ENCODE measurements around the gene DIP2C.
"Not testable (repeated sequence)": the region's sequence is repeated elsewhere in the genome, so short reads cannot be mapped to it uniquely, and the experiment has no call there.

Gene DIP2C

GRCh38 chr10:456486-456885 lies 233.0 kb downstream of the DIP2C start:
- Histone ChIP-seq H3K9ac (ENCODE audit: low read length) (no peak overlapping the region), H3K4me3 (ENCODE audit: low read length) (no peak overlapping the region), H3K9me3 (ENCODE audit: control insufficient read depth, low read length) (no peaks in the 10 kb centered on the region), H3K4me1 (ENCODE audit: control insufficient read depth, insufficient read depth, low read length) (peaks cover 12% of the 10 kb centered on the region), H3K27me3 (replicated peaks; ENCODE audit: control insufficient read depth, insufficient read depth, low read length) (no peaks in the 10 kb centered on the region), H3K36me3 (ENCODE audit: control insufficient read depth, insufficient read depth, low read length, severe bottlenecking) (peaks cover 3% of the 10 kb centered on the region)
- DNase-seq (ENCODE audit: low read depth) = no peak

- Histone ChIP-seq H3K4me1 (ENCODE audit: control insufficient read depth, insufficient read depth, low read length) (peaks cover 12% of the 10 kb centered on the region), H3K9ac (ENCODE audit: low read length) (no peak overlapping the region), H3K36me3 (ENCODE audit: control insufficient read depth, insufficient read depth, low read length, severe bottlenecking) (peaks cover 3% of the 10 kb centered on the region), H3K27me3 (replicated peaks; ENCODE audit: control insufficient read depth, insufficient read depth, low read length) (no peaks in the 10 kb centered on the region), H3K9me3 (ENCODE audit: control insufficient read depth, low read length) (no peaks in the 10 kb centered on the region), H3K4me3 (ENCODE audit: low read length) (no peak overlapping the region)
- peak; percentile 77 for DNase-seq (ENCODE audit: low read depth)
Observed at GRCh38 chr10:454860-455259, 234.6 kb downstream of the DIP2C start.

GRCh38 chr10:453647-454046 lies 235.8 kb downstream of the DIP2C start:
- no peak for DNase-seq (ENCODE audit: low read depth)
- Histone ChIP-seq H3K4me3 (ENCODE audit: low read length) (no peak overlapping the region), H3K36me3 (ENCODE audit: control insufficient read depth, insufficient read depth, low read length, severe bottlenecking) (peaks cover 3% of the 10 kb centered on the region), H3K27me3 (replicated peaks; ENCODE audit: control insufficient read depth, insufficient read depth, low read length) (no peaks in the 10 kb centered on the region), H3K9me3 (ENCODE audit: control insufficient read depth, low read length) (no peaks in the 10 kb centered on the region), H3K9ac (ENCODE audit: low read length) (no peak overlapping the region), H3K4me1 (ENCODE audit: control insufficient read depth, insufficient read depth, low read length) (peaks cover 15% of the 10 kb centered on the region)

GRCh38 chr10:452512-453426 lies 236.7 kb downstream of the DIP2C start:
- H3K4me3 ChIP-seq (ENCODE audit: low read length) = no peak overlapping the region
- H3K27me3 ChIP-seq (replicated peaks; ENCODE audit: control insufficient read depth, insufficient read depth, low read length) = no peaks in the 10 kb centered on the region
- H3K4me1 ChIP-seq (ENCODE audit: control insufficient read depth, insufficient read depth, low read length) = peaks cover 15% of the 10 kb centered on the region
- no peaks in the 10 kb centered on the region for H3K9me3 ChIP-seq (ENCODE audit: control insufficient read depth, low read length)
- no peaks in the 10 kb centered on the region for H3K36me3 ChIP-seq (ENCODE audit: control insufficient read depth, insufficient read depth, low read length, severe bottlenecking)
- no peak overlapping the region for H3K9ac ChIP-seq (ENCODE audit: low read length)
- DNase-seq (ENCODE audit: low read depth) = peak; percentile 37

- no peaks in the 10 kb centered on the region for H3K27me3 ChIP-seq (replicated peaks; ENCODE audit: control insufficient read depth, insufficient read depth, low read length)
- DNase-seq (ENCODE audit: low read depth) = no peak
- no peaks in the 10 kb centered on the region for H3K36me3 ChIP-seq (ENCODE audit: control insufficient read depth, insufficient read depth, low read length, severe bottlenecking)
- H3K9ac ChIP-seq (ENCODE audit: low read length) = no peak overlapping the region
- no peaks in the 10 kb centered on the region for H3K9me3 ChIP-seq (ENCODE audit: control insufficient read depth, low read length)
- peaks cover 12% of the 10 kb centered on the region for H3K4me1 ChIP-seq (ENCODE audit: control insufficient read depth, insufficient read depth, low read length)
- no peak overlapping the region for H3K4me3 ChIP-seq (ENCODE audit: low read length)
Observed at GRCh38 chr10:451856-452255, 237.6 kb downstream of the DIP2C start.

GRCh38 chr10:451021-451471 lies 238.4 kb downstream of the DIP2C start:
- Histone ChIP-seq H3K9ac (ENCODE audit: low read length) (no peak overlapping the region), H3K9me3 (ENCODE audit: control insufficient read depth, low read length) (no peaks in the 10 kb centered on the region), H3K4me1 (ENCODE audit: control insufficient read depth, insufficient read depth, low read length) (peaks cover 12% of the 10 kb centered on the region), H3K27me3 (replicated peaks; ENCODE audit: control insufficient read depth, insufficient read depth, low read length) (no peaks in the 10 kb centered on the region), H3K36me3 (ENCODE audit: control insufficient read depth, insufficient read depth, low read length, severe bottlenecking) (peaks cover under 1% of the 10 kb centered on the region), H3K4me3 (ENCODE audit: low read length) (no peak overlapping the region)
- no peak for DNase-seq (ENCODE audit: low read depth)

GRCh38 chr10:450463-450862 lies 239.0 kb downstream of the DIP2C start:
- DNase-seq (ENCODE audit: low read depth) = no peak
- Histone ChIP-seq H3K36me3 (ENCODE audit: control insufficient read depth, insufficient read depth, low read length, severe bottlenecking) (peaks cover 5% of the 10 kb centered on the region), H3K9ac (ENCODE audit: low read length) (no peak overlapping the region), H3K27me3 (replicated peaks; ENCODE audit: control insufficient read depth, insufficient read depth, low read length) (no peaks in the 10 kb centered on the region), H3K4me1 (ENCODE audit: control insufficient read depth, insufficient read depth, low read length) (peaks cover 12% of the 10 kb centered on the region), H3K4me3 (ENCODE audit: low read length) (no peak overlapping the region), H3K9me3 (ENCODE audit: control insufficient read depth, low read length) (no peaks in the 10 kb centered on the region)

- not testable (repeated sequence) for H3K4me1 ChIP-seq (ENCODE audit: control insufficient read depth, insufficient read depth, low read length); H3K9me3 ChIP-seq (ENCODE audit: control insufficient read depth, low read length); H3K9ac ChIP-seq (ENCODE audit: low read length); H3K27me3 ChIP-seq (replicated peaks; ENCODE audit: control insufficient read depth, insufficient read depth, low read length); H3K36me3 ChIP-seq (ENCODE audit: control insufficient read depth, insufficient read depth, low read length, severe bottlenecking); H3K4me3 ChIP-seq (ENCODE audit: low read length)
- DNase-seq (ENCODE audit: low read depth) = peak; percentile 13
Observed at GRCh38 chr10:449331-449730, 240.1 kb downstream of the DIP2C start.

GRCh38 chr10:443459-443858 lies 246.0 kb downstream of the DIP2C start:
- no peak for DNase-seq (ENCODE audit: low read depth)
- Histone ChIP-seq H3K9me3 (ENCODE audit: control insufficient read depth, low read length) (no peaks in the 10 kb centered on the region), H3K4me1 (ENCODE audit: control insufficient read depth, insufficient read depth, low read length) (no peaks in the 10 kb centered on the region), H3K36me3 (ENCODE audit: control insufficient read depth, insufficient read depth, low read length, severe bottlenecking) (peaks cover 22% of the 10 kb centered on the region), H3K9ac (ENCODE audit: low read length) (no peak overlapping the region), H3K4me3 (ENCODE audit: low read length) (no peak overlapping the region), H3K27me3 (replicated peaks; ENCODE audit: control insufficient read depth, insufficient read depth, low read length) (no peaks in the 10 kb centered on the region)

GRCh38 chr10:442209-442608 lies 247.3 kb downstream of the DIP2C start:
- H3K4me1 ChIP-seq (ENCODE audit: control insufficient read depth, insufficient read depth, low read length) = no peaks in the 10 kb centered on the region
- no peak overlapping the region for H3K4me3 ChIP-seq (ENCODE audit: low read length)
- H3K27me3 ChIP-seq (replicated peaks; ENCODE audit: control insufficient read depth, insufficient read depth, low read length) = no peaks in the 10 kb centered on the region
- no peaks in the 10 kb centered on the region for H3K9me3 ChIP-seq (ENCODE audit: control insufficient read depth, low read length)
- no peak for DNase-seq (ENCODE audit: low read depth)
- no peak overlapping the region for H3K9ac ChIP-seq (ENCODE audit: low read length)
- H3K36me3 ChIP-seq (ENCODE audit: control insufficient read depth, insufficient read depth, low read length, severe bottlenecking) = peaks cover 27% of the 10 kb centered on the region

GRCh38 chr10:441659-442058 lies 247.8 kb downstream of the DIP2C start:
- no peak for DNase-seq (ENCODE audit: low read depth)
- H3K4me1 ChIP-seq (ENCODE audit: control insufficient read depth, insufficient read depth, low read length) = no peaks in the 10 kb centered on the region
- H3K9me3 ChIP-seq (ENCODE audit: control insufficient read depth, low read length) = no peaks in the 10 kb centered on the region
- no peak overlapping the region for H3K4me3 ChIP-seq (ENCODE audit: low read length)
- no peak overlapping the region for H3K9ac ChIP-seq (ENCODE audit: low read length)
- H3K36me3 ChIP-seq (ENCODE audit: control insufficient read depth, insufficient read depth, low read length, severe bottlenecking) = peaks cover 27% of the 10 kb centered on the region
- no peaks in the 10 kb centered on the region for H3K27me3 ChIP-seq (replicated peaks; ENCODE audit: control insufficient read depth, insufficient read depth, low read length)

Measured in adipocyte (in vitro differentiated cells).